Skeletal muscle satellite cell (primary cell): ENCODE results near the gene GALNT3.

Source experiments
- H3K27me3 ChIP-seq: 2 replicates; pipeline ENCODE4 v1.7.0; 2013; ENCODE audit warnings: low read length; ENCODE audit not compliant: control insufficient read depth, insufficient read depth
- H3K36me3 ChIP-seq: 2 replicates; pipeline ENCODE4 v1.7.0; 2013; ENCODE audit warnings: mild to moderate bottlenecking, control low read depth, low read length; ENCODE audit not compliant: insufficient read depth
- H3K4me1 ChIP-seq: 2 replicates; pipeline ENCODE4 v1.7.0; 2013; ENCODE audit warnings: low read length; ENCODE audit not compliant: control insufficient read depth, insufficient read depth
- H3K4me2 ChIP-seq: 2 replicates; pipeline ENCODE4 v1.7.0; 2013; ENCODE audit warnings: mild to moderate bottlenecking, low read length
- H3K4me3 ChIP-seq: 2 replicates; pipeline ENCODE4 v1.7.0; 2013; ENCODE audit warnings: low read length
- H3K9ac ChIP-seq: 2 replicates; pipeline ENCODE4 v1.7.0; 2013; ENCODE audit warnings: mild to moderate bottlenecking, low read depth, low read length, moderate library complexity
- H3K9me3 ChIP-seq: replicated peaks from 2 replicates; pipeline ENCODE4 v1.7.0; 2013; ENCODE audit warnings: mild to moderate bottlenecking, control low read depth, low read length

Gene GALNT3

DNA sequence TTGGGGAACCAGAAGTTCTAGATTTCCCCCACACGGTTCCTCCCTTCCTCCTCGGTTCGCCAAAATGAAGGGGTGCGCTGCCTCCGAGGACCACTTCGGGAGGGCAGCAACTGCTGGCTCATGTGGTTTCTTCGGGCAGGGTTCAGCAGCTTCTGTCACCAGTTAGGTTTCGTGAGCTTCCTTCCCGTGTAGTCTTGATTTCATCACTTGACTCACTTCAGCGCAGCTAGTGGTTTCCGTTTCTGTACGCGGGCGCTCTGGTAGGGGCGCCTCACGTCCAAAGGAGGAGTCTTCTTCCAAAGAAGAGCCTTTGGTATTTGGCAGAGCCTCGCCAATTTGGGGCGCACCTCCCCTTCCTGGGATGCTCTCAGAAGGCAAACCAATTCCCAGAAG lies 485 bp upstream of the GALNT3 start:
- Histone ChIP-seq H3K27me3 (no peaks in the 10 kb centered on the region), H3K9me3 (no peaks in the 10 kb centered on the region), H3K4me3 (peak overlapping the region; percentile 75), H3K9ac (peak overlapping the region; percentile 37), H3K4me2 (peak overlapping the region; percentile 96), H3K4me1 (peaks cover 40% of the 10 kb centered on the region), H3K36me3 (no peaks in the 10 kb centered on the region)

- Histone ChIP-seq H3K9me3 (no peaks in the 10 kb centered on the region), H3K27me3 (no peaks in the 10 kb centered on the region), H3K4me3 (peak overlapping the region; percentile 75), H3K4me2 (peak overlapping the region; percentile 96), H3K36me3 (no peaks in the 10 kb centered on the region), H3K9ac (peak overlapping the region; percentile 37), H3K4me1 (peaks cover 40% of the 10 kb centered on the region)
Measured at GRCh38 chr2:165793161-165793778, 777 bp downstream of the GALNT3 start.

DNA sequence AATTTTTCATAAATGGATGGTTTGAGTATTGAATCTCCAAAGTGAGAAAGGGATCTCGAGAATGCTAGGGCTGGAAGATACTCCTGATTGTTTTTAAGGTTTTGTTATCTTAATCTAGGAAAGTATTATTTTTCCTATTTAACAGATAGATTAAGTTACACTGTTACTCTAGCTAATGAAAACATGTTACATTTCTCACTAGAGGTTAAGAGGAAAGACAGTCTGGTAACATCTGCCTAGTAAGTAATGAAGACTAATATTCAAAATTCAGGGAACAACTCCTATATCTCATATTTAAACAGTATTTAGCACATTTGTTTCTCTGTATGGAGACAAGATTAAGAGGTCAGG lies 2.0 kb downstream of the GALNT3 start:
- H3K27me3 ChIP-seq, result no peaks in the 10 kb centered on the region
- H3K9ac ChIP-seq, result no peak overlapping the region

GRCh38 chr2:165791421-165792103 lies 2.5 kb downstream of the GALNT3 start:
- Histone ChIP-seq H3K4me2 (peak overlapping the region; percentile 46), H3K4me1 (peaks cover 45% of the 10 kb centered on the region), H3K4me3 (no peak overlapping the region), H3K9me3 (no peaks in the 10 kb centered on the region), H3K9ac (no peak overlapping the region), H3K27me3 (no peaks in the 10 kb centered on the region), H3K36me3 (no peaks in the 10 kb centered on the region)

More for the DNA sequence above, 2.0 kb downstream of the GALNT3 start:
- no peak overlapping the region for H3K4me3 ChIP-seq
- H3K36me3 ChIP-seq, result no peaks in the 10 kb centered on the region
- no peaks in the 10 kb centered on the region for H3K9me3 ChIP-seq
- H3K4me1 ChIP-seq, result peaks cover 45% of the 10 kb centered on the region
- H3K4me2 ChIP-seq, result no peak overlapping the region

GRCh38 chr2:165790466-165790865 lies 3.6 kb downstream of the GALNT3 start:
- Histone ChIP-seq H3K4me1 (peaks cover 45% of the 10 kb centered on the region), H3K9ac (peak overlapping the region; percentile 5), H3K4me3 (no peak overlapping the region), H3K4me2 (no peak overlapping the region), H3K9me3 (no peaks in the 10 kb centered on the region), H3K27me3 (no peaks in the 10 kb centered on the region), H3K36me3 (no peaks in the 10 kb centered on the region)

DNA sequence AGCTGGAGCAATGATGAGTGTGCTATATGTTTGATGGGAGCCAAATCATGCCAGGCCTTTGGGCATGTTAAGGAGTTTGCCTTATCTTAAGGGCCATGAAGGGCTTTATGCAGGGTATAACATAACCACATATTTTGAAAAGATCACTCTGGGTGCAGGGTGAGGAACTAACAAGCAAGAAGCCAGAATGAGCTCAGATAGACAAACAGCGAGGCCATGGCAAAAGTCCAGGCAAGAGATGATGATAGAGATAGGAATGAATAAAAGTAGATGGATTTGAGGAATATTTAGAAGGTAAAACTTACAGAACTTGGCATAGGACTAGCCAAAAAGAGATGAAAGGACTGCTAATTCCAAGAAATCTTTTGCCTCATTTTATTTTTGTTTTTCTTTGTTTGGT lies 6.7 kb downstream of the GALNT3 start:
- H3K27me3 ChIP-seq, result no peaks in the 10 kb centered on the region
- H3K9me3 ChIP-seq, result no peaks in the 10 kb centered on the region
- peaks cover 27% of the 10 kb centered on the region for H3K4me1 ChIP-seq
- no peak overlapping the region for H3K4me3 ChIP-seq
- H3K36me3 ChIP-seq, result no peaks in the 10 kb centered on the region
- no peak overlapping the region for H3K9ac ChIP-seq
- H3K4me2 ChIP-seq, result no peak overlapping the region

DNA sequence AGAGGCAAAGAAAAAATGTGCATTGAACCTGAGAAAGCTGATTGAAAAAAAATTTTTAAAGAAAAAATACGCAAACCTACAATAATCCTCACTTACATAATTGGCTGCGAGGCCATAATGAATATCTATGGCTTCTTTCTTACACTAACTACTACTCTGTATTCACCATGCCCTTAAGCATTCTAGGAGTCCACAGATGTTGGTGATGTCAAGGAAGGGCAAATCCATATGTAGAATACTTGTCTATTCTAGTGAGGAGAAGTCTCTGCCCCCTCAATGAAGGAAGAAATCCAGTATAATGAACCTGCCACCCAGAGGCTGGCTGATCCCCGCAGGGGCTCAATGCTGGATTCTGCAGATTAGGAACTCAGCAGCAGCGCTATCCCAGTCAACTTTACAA lies 14.3 kb downstream of the GALNT3 start:
- no peak overlapping the region for H3K9ac ChIP-seq
- peaks cover 7% of the 10 kb centered on the region for H3K9me3 ChIP-seq
- H3K27me3 ChIP-seq, result no peaks in the 10 kb centered on the region
- H3K36me3 ChIP-seq, result no peaks in the 10 kb centered on the region
- H3K4me2 ChIP-seq, result no peak overlapping the region
- no peak overlapping the region for H3K4me3 ChIP-seq
- H3K4me1 ChIP-seq, result no peaks in the 10 kb centered on the region

- H3K27me3 ChIP-seq, result no peaks in the 10 kb centered on the region
- no peak overlapping the region for H3K4me2 ChIP-seq
- H3K4me3 ChIP-seq, result no peak overlapping the region
- H3K9me3 ChIP-seq, result peaks cover 7% of the 10 kb centered on the region
- no peak overlapping the region for H3K9ac ChIP-seq
- no peaks in the 10 kb centered on the region for H3K36me3 ChIP-seq
- H3K4me1 ChIP-seq, result no peaks in the 10 kb centered on the region
Measured at GRCh38 chr2:165778653-165779451, 15.2 kb downstream of the GALNT3 start.

DNA sequence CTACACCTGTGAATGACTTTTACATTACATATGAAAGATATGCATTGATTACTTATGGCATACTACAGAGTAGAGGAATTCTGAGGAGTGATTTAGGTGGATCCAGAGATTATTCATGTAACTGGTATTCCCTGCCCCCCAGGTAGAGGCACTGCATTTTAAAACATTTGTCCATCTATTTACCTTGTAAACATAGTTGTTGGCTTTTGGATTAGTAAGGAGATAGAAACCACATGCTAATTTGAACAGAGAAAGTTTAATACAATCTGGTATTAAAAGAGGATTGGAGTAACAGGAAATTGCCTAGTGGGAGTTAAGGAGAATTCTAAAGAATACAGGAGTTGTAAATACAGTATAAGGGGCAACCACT lies 15.9 kb downstream of the GALNT3 start:
- Histone ChIP-seq H3K4me3 (no peak overlapping the region), H3K4me2 (no peak overlapping the region), H3K4me1 (no peaks in the 10 kb centered on the region), H3K9ac (no peak overlapping the region), H3K36me3 (no peaks in the 10 kb centered on the region), H3K9me3 (peaks cover 7% of the 10 kb centered on the region), H3K27me3 (no peaks in the 10 kb centered on the region)

GRCh38 chr2:165777522-165778186 lies 16.4 kb downstream of the GALNT3 start:
- Histone ChIP-seq H3K9me3 (peaks cover 7% of the 10 kb centered on the region), H3K36me3 (no peaks in the 10 kb centered on the region), H3K4me2 (no peak overlapping the region), H3K9ac (no peak overlapping the region), H3K4me3 (no peak overlapping the region), H3K4me1 (no peaks in the 10 kb centered on the region), H3K27me3 (no peaks in the 10 kb centered on the region)

GRCh38 chr2:165776796-165777195 lies 17.3 kb downstream of the GALNT3 start:
- no peak overlapping the region for H3K4me2 ChIP-seq

More at GRCh38 chr2:165776796-165777195, 17.3 kb downstream of the GALNT3 start:
- H3K4me3 ChIP-seq, result no peak overlapping the region
- H3K9me3 ChIP-seq, result peaks cover 7% of the 10 kb centered on the region
- no peaks in the 10 kb centered on the region for H3K27me3 ChIP-seq
- no peak overlapping the region for H3K9ac ChIP-seq
- H3K36me3 ChIP-seq, result no peaks in the 10 kb centered on the region
- no peaks in the 10 kb centered on the region for H3K4me1 ChIP-seq
